GM18517 (cell line): Measurements from ENCODE around the gene CCZ1B.
"Not testable (repeated sequence)": the region's sequence is repeated elsewhere in the genome, so short reads cannot be mapped to it uniquely, and the experiment has no call there.

Source experiments
- ATAC-seq: cut with Tn5 transposase; IDR thresholded peaks from one replicate; pipeline ENCODE4 v1.9.1; 2021; ENCODE audit warnings: mild to moderate bottlenecking, moderate library complexity; ENCODE audit not compliant: unreplicated experiment

Gene CCZ1B

GRCh38 chr7:6826151-6826550 lies at the start of gene CCZ1B:
Gene CCZ1B, minus strand, starts transcription at chr7:6826275. Its CDS starts 78 bp downstream, at chr7:6826197.
- peak; percentile 99 for ATAC-seq

DNA sequence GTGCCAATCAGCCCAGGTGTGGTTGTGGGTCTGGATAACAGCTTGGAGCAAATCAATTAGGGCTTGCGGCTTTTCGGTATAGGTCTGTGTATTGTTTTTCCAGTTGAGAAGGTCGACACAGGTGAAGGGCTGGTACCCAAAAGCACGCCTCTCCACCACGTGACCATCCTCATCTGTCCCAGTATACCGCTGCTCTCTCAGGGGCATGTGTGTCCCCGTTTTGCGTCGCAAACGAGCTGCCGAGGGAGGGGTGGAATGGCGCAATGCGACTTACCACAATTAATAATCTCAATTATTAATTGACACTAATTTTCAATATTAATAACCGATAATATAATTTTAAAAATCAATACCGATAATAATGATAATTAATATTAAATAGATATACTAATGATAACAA lies 48.9 kb upstream of the CCZ1B start:
- ATAC-seq = not testable (repeated sequence)

DNA sequence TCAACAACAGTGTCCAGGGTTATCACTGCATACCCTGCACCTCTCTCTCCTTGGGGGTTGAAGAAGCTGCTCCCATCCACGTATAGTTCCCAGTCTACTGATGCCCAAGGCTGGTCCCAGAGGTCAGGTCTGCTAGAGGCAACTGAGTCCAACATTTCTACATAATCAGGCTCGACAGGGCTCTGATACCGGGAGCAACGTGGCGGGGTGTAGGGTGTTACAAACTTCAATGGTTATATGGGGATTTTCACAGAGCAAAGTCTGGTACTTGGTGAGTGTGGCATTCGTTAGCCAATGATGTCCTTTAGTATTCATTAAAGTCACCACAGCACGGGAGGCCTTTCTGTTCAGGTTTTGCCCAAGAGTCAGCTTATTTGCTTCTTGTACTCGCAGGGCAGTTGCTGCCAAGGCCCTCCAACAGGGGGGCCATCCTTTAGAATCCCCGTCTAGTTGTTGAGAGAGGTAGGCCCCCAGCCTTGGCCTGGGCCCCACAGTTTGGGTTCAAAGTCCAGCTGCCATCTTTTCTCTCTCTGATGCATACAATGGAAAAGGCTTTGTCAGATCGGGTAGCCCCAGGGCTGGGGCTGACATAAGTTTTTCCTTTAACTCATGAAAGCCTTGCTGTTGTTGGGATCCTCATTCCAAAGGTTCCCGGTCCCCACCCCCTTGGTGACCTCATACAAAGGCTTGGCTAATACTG lies 46.3 kb upstream of the CCZ1B start:
- ATAC-seq = not testable (repeated sequence)

DNA sequence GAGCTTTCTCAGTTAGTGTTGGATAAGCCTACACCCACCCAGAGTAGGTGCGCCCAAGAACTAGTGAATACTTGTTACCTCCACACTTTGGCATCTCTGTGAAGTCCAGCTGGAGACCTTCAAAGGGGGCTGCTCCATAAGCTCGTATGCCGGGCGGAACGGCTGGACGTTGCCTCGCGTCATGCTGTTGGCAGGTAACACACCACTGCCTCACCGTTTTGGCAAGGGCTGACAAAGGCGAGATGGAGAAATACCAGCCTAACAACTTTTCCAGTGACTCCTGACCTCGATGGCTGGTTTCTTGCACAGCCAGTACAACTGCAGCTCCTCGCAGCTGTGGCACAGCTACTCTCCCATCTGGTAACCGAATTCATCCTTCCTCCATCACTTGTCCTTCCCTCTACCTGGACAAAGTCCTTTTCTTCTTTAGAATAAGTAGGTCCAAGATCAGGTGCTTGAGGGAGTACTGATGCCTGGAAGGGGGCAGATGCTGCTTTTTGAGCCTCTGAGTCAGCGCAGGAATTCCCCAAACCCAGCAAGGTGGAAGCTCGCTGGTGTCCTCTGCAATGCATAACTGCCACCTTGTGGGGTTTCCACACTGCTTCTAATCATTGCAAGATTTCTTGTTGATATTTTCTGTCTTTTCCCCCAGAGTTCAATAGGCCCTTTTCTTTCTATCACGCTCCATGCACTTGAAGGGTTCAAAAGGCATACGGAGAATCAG lies 45.5 kb upstream of the CCZ1B start:
- ATAC-seq = not testable (repeated sequence)

DNA sequence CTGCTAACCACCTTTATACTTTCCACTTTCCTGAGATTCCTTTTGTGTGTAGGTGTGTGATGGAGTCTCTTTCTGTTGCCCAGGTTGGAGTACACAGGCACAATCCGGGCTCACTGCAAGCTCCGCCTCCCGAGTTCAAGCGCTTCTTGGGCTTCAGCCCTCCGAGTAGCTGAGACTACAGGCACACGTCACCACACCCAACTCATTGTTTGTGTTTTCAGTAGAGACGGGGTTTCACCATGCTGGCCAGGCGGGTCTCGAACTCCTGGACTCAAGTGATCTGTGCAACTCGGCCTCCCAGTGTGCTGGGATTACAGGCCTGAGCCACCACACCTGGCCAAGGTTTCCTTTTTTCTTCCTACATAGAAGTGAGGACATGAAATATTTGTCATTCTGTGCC lies 38.7 kb upstream of the CCZ1B start:
- not testable (repeated sequence) for ATAC-seq

GRCh38 chr7:6864188-6864587 lies 38.1 kb upstream of the CCZ1B start:
- ATAC-seq = not testable (repeated sequence)

GRCh38 chr7:6862876-6863275 lies 36.8 kb upstream of the CCZ1B start:
- not testable (repeated sequence) for ATAC-seq

DNA sequence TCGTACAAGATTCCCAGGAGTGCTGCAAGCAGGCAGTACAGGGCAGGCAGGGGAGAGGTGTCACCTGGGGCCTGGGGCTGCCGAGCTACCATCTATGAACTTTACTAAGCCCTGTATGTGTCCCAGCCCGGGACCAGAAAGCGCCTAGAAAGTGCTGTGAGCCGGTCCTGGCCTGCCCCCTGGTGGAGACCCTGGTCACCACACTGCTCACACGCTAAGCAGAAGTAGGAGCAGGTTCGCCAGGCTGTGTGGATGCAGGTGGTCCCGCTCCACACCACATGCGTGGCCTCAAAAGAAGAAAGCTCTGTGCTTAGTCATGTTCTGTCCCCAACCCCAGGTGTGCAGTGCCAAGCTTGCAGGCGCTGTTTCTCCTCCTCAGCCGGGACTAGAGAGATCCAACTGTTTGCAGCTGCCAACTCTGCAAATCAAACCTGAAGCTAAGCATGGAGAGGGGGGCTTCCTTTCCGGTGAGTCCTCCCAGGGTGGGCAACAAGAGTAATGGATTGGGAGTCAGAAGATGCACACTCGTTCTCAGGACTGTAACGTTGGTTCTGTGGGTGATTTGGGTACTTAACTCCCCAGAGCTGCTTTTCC lies 31.7 kb upstream of the CCZ1B start:
- ATAC-seq = not testable (repeated sequence)

DNA sequence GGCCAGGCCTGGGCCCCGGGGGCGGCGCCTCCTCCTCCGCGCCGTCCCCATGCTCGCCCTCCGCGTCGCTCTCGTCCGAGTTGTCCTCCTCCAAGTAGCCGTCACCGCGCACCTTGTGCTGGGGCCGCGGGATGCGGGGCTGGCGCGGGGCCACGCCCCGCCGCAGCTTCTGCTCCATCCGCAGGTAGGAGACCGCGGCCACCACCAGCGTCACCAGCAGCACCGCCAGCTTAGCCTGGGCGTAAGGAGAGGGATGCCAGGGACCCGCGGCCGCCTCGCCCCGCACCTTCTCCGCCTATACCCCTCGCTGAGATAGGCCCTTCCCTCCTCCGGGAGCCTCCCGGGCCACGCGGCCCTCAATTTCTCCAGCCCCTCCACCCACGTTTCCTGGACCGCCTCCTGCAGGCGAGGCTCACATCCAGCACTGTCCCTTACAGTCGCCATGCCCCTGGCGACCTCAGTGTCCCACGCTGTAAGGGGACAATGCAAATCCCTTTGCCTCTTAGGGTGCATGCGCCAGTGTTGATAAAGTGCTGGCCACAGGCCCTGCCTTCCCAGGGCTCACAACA lies 29.6 kb upstream of the CCZ1B start:
- ATAC-seq = not testable (repeated sequence)

- ATAC-seq = not testable (repeated sequence)
These were observed 28.9 kb upstream of the CCZ1B start for GRCh38 chr7:6854747-6855562.

DNA sequence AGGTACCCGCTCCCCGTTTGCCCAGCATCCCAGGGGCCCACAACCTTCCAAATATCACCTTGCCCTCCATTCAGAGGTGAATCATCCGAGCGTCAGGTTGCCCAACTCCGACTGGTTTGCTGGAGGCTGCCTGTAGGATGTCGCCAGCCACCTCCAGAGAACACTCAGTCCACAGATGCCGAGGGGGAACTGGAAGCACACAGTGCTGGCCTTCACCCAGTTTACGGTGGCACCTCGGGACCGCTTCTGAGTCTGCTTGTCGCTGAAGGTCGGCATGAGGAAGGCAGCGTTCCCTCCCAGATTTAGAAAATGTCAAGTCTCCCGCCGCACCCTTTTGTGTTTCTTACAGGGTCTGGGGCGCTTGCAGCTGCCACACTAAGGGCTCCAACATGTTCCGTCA lies 27.6 kb upstream of the CCZ1B start:
- ATAC-seq = not testable (repeated sequence)

- not testable (repeated sequence) for ATAC-seq
These were observed 23.1 kb upstream of the CCZ1B start for GRCh38 chr7:6849127-6849526.

DNA sequence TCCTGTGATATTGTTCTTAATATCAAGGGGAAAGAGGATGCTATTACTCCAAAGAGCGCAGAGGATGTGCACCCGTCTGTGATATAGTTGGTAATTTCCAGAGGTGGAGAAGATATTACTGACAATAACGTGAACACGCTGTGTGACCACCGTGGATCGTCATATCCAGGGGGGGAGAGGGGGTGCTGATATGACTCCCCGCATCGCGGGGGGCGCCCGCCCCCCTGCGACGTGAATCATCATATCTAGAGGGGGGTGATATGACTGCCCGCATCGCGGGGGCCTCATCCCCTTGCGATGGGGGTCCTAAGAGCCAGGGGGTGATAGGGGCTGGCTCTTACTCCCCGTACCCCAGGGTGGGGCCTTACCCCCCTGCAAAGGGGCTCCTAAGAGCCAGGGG lies 21.7 kb upstream of the CCZ1B start:
- ATAC-seq = not testable (repeated sequence)

DNA sequence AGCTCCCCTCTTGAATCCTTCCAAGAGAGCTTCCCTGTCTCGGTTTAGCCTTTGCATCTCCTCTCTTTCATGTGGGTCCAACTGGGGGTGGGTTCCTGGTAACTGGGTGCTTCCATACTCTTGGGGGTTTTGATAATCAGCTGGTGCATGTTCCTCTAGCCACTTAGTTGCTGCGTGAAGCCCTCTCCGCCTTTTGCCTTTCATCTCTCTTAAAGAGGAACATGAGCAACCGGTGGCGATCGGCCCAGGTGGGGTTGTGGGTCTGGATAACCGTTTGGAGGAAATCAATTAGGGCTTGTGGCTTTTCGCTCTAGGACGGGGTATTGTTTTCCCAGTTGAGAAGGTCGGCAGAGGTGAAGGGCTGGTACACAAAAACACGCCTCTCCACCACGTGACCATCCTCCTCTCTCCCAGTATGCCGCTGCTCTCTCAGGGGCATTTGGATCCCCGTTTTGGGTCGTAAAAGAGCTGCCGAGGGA lies 19.9 kb upstream of the CCZ1B start:
- not testable (repeated sequence) for ATAC-seq

DNA sequence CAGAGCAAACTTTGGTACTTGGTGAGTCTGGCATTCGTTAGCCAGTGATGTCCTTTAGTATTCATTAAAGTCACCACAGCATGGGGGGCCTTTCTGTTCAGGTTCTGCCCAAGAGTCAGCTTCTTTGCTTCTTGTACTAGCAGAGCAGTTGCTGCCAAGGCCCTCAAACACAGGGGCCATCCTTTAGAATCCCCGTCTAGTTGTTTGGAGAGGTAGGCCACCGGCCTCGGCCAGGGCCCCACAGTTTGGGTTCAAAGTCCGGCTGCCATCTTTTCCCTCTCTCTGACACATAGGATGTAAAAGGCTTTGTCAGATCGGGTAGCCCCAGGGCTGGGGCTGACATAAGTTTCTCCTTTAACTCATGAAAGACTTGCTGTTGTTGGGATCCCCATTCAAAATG lies 17.6 kb upstream of the CCZ1B start:
- ATAC-seq = not testable (repeated sequence)

- not testable (repeated sequence) for ATAC-seq
These were observed 17.0 kb upstream of the CCZ1B start for GRCh38 chr7:6843092-6843491.

DNA sequence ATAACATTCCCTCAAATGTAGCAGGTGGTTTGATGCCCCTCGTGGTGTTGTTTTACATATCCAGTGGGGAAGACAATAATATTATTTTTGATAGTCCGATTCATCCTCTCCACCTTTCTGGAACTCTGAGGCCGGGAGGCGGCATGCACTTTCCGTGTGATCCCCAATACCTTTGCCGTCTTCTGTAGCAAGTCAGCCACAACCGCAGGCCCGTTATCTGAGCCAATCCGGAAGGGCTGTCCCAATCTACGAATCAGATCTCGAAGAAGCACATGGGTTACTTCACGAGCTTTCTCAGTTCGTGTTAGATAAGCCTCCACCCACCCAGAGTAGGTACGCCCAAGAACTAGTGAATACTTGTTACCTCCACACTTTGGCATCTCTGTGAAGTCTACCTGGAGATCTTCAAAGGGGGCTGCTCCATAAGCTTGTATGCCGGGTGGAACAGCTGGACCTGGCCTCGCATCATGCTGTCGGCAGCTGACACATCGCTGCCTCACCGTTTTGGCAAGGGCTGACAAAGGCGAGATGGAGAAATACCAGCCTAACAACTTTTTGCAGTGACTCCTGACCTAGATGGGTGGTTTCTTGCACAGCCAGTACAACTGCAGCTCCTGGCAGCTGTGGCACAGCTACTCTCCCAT lies 16.3 kb upstream of the CCZ1B start:
- not testable (repeated sequence) for ATAC-seq

DNA sequence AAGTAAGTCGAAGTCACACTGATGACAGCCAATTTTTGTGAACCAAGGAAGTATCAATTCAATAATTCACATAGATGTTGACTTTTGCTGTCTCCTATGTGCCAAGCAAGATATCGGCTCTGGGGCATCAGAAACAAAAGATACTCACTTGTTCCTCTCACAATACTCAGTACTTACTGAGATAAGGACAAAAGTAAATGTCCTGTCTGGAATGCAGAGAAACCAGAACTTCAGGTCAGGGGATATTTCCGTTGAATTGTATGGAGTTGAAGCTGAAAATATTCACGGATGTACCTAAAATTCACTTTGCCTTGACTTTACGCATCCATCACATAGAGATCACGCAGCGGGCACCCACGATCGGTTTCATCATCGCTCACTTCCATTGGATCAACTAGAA lies 11.0 kb upstream of the CCZ1B start:
- not testable (repeated sequence) for ATAC-seq

DNA sequence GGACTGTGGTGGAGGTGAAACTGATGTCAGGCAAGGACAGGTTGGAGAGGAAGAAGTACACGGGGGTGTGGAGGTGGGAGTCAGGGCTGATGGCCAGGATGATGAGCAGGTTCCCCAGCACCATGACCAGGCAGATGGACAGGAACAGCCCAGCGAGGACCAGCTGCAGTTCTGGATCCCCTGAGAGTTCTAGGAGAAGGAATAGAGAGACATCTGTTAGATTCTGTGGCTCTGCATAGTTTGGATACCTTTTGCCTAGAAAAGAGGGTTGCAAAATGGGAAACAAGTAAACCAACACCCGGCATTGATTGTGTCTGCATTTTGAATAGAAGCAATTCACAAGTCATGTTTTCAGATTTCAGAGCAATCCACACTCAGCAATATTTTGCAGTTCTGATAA lies 9.4 kb upstream of the CCZ1B start:
- ATAC-seq = not testable (repeated sequence)

DNA sequence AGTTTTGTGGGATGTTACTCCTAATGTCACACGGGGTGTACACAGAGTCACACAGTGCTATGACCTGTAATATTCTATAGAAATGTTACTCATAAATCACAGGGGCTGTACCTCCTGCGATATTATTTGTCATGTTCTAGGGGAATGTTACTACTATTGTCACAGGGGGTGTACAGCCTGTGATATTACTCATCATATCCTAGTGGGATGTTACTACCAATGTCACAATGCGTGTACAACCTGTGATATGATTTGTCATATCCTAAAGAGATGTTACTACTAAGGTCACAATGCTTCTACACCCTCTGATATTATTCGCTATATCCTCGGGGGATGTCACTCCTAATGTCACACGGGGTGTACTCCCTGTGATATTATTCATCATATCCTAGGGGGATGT lies 7.6 kb upstream of the CCZ1B start:
- no peak for ATAC-seq
